ENCODE results near the gene PROM2. TPM values are rescaled to one million over a fixed set of nuclear protein-coding genes. Genes with fewer than 3 reads are reported as not detected.

PROM2 gene
- total and polyA plus RNA-seq, 7 donors = 0.18 to 1.4 (median 0.82) TPM

- Histone ChIP-seq H3K27me3 (ENCODE audit: insufficient read depth in 3 of 3, low read length in 2 of 3) (peaks cover 0 to 5% (median 0%) of the 10 kb centered on the region in 3 donors), H3K27ac (no peak overlapping the region), H3K4me3 (no peak overlapping the region), H3K4me1 (no peaks in the 10 kb centered on the region), H3K9me3 (peaks cover 8% of the 10 kb centered on the region), H3K36me3 (ENCODE audit: insufficient read depth in 1 of 2, low read depth in 1 of 2) (no peaks in the 10 kb centered on the region)
- ATAC-seq (no peak), DNase-seq (no peak)
- WGBS, 3 donors = 88 to 89% (median 88%) methylated on average over 18 to 19 of the region's 19 CpGs
- no peak for TF ChIP-seq CTCF (IDR thresholded peaks at IDR 0.05)
- intact Hi-C loops (cut with DNase I) = no loop called here
Measured at GRCh38 chr2:95294579-95295250, 20.5 kb downstream of the PROM2 start.

- Histone ChIP-seq H3K27ac (no peak overlapping the region), H3K4me3 (no peak overlapping the region), H3K27me3 (ENCODE audit: insufficient read depth in 3 of 3, low read length in 2 of 3) (peaks cover 0 to 3% (median 0%) of the 10 kb centered on the region in 3 donors), H3K4me1 (no peaks in the 10 kb centered on the region), H3K36me3 (ENCODE audit: insufficient read depth in 1 of 2, low read depth in 1 of 2) (no peaks in the 10 kb centered on the region), H3K9me3 (peaks cover 8% of the 10 kb centered on the region)
- intact Hi-C loops (cut with DNase I) = no loop called here
- 89 to 93% (median 90%) methylated on average over 6 of the region's 6 CpGs for WGBS, 3 donors
- ATAC-seq (no peak), DNase-seq (no peak)
- no peak for TF ChIP-seq CTCF (IDR thresholded peaks at IDR 0.05)
Measured at GRCh38 chr2:95295376-95295775, 21.1 kb downstream of the PROM2 start.

- intact Hi-C loops (cut with DNase I) = no loop called here
- 23 to 46% (median 32%) methylated on average over 5 of the region's 5 CpGs for WGBS, 3 donors
Measured at GRCh38 chr2:95296011-95296410, 21.8 kb downstream of the PROM2 start.

GRCh38 chr2:95296880-95297487, 22.7 kb downstream of the PROM2 start, which contains the start of gene KCNIP3:
KCNIP3 (plus strand) TSS chr2:95297347; CDS start chr2:95297439, 92 bp downstream.
- no peak within 1 kb of the TSS for H3K4me3 ChIP-seq
- intact Hi-C loops (cut with DNase I) = no loop called here
- no peak for TF ChIP-seq CTCF (IDR thresholded peaks at IDR 0.05)
- 8 to 10% (median 9%) methylated on average over 9 to 13 of the region's 13 CpGs for WGBS, 3 donors
- no peaks in the 10 kb centered on the region for H3K9me3 ChIP-seq
- peaks cover 0 to 8% (median 5%) of the 10 kb centered on the region in 3 donors for H3K27me3 ChIP-seq (ENCODE audit: insufficient read depth in 3 of 3, low read length in 2 of 3)
- H3K27ac ChIP-seq = no peak within 1 kb of the TSS
- H3K4me1 ChIP-seq = no peaks in the 10 kb centered on the region
- H3K36me3 ChIP-seq (ENCODE audit: insufficient read depth in 1 of 2, low read depth in 1 of 2) = no peaks in the 10 kb centered on the region
- ATAC-seq (no peak), DNase-seq (no peak)

More at GRCh38 chr2:95296011-95296410, 21.8 kb downstream of the PROM2 start:
- Histone ChIP-seq H3K9me3 (peaks cover 5% of the 10 kb centered on the region), H3K36me3 (ENCODE audit: insufficient read depth in 1 of 2, low read depth in 1 of 2) (no peaks in the 10 kb centered on the region), H3K4me3 (no peak overlapping the region), H3K4me1 (no peaks in the 10 kb centered on the region), H3K27ac (no peak overlapping the region), H3K27me3 (ENCODE audit: insufficient read depth in 3 of 3, low read length in 2 of 3) (peaks cover 0 to 5% (median 2%) of the 10 kb centered on the region in 3 donors)
- ATAC-seq = no peak
- no peak for DNase-seq
- no peak for TF ChIP-seq CTCF (IDR thresholded peaks at IDR 0.05)

All from psoas muscle (tissue), 8 donors.